Gastroesophageal sphincter (tissue), 4 donors: ENCODE measurements around the gene NR3C2. TPM values are rescaled to one million over a fixed set of nuclear protein-coding genes. Genes with fewer than 3 reads are reported as not detected.

Experiments used
- ATAC-seq: fragments of 150-250 bp; one replicate; pipeline ENCODE4 v1.9.1; 2016; ENCODE audit warnings: mild to moderate bottlenecking, moderate library complexity
- H3K27ac ChIP-seq, 4 donors: fragments of 200-600 bp; sonication (generic) in 3 of 4; 1 replicate in 3 of 4; 2 replicates in 1 of 4; pipeline ENCODE4 v1.5.1; 2016 to 2019
- H3K27me3 ChIP-seq: fragments of 200-600 bp; sonication (generic); one replicate; pipeline ENCODE4 v1.5.1; 2019
- H3K36me3 ChIP-seq, 2 donors: fragments of 200-600 bp; sonication (generic); one replicate each; pipeline ENCODE4 v1.5.1; 2019; ENCODE audit warnings: control low read depth in 1 of 2
- H3K4me1 ChIP-seq, 3 donors: fragments of 200-600 bp; sonication (generic); 1 replicate in 2 of 3; 2 replicates in 1 of 3; pipeline ENCODE4 v1.5.1; 2016 to 2019; ENCODE audit warnings: control low read depth in 2 of 3
- H3K4me3 ChIP-seq, 2 donors: fragments of 200-600 bp; sonication (generic); one replicate each; pipeline ENCODE4 v1.5.1; 2019; ENCODE audit warnings: mild to moderate bottlenecking in 1 of 2, moderate library complexity in 1 of 2
- H3K9me3 ChIP-seq, 3 donors: fragments of 200-600 bp; sonication (generic); one replicate each; pipeline ENCODE4 v1.5.1; 2017 to 2019; ENCODE audit warnings: control low read depth in 2 of 3
- EP300 ChIP-seq: sonication (generic); formaldehyde crosslinking; IDR thresholded peaks from one replicate; pipeline ENCODE4 v1.6.1; 2017; ENCODE audit warnings: antibody characterized with exemption, mild to moderate bottlenecking
- POLR2A ChIP-seq, 2 donors: fragments of 450-650 bp; IDR thresholded peaks; one replicate each; pipeline ENCODE4 v1.6.1; 2017; ENCODE audit warnings: antibody characterized with exemption in 2 of 2, mild to moderate bottlenecking in 2 of 2, moderate library complexity in 1 of 2
- POLR2AphosphoS5 ChIP-seq: sonication (generic); formaldehyde crosslinking; IDR thresholded peaks from one replicate; pipeline ENCODE4 v1.6.1; 2017; ENCODE audit warnings: antibody characterized with exemption
- WGBS, 2 donors: methylation state at CpG; one replicate each; pipeline ENCODE4 v1.1.5; 2018; ENCODE audit warnings: low coverage in 1 of 2; 5-methylcytosine and 5-hydroxymethylcytosine counted together
- total RNA-seq, 4 donors: library from RNA; depleted of rRNA; stranded (reverse); fragments of >200 nt; gene quantifications; one replicate each; pipeline ENCODE4 v1.1.0, GENCODE V29; 2016
- TF ChIP-seq, protein P1 (sequence below), 4 experiments: fragments of 200-600 bp in 2 of 4; fragments of 450-650 bp in 2 of 4; sonication (generic) in 1 of 4; IDR thresholded peaks; one replicate each; pipeline ENCODE4 v1.5.1; 2017 to 2019; ENCODE audit warnings: antibody characterized with exemption in 4 of 4, mild to moderate bottlenecking in 2 of 4, moderate library complexity in 2 of 4

The NR3C2 gene
- total RNA-seq, 4 donors from 2014 or later = 11.6 to 15.9 (median 13.9) TPM

DNA sequence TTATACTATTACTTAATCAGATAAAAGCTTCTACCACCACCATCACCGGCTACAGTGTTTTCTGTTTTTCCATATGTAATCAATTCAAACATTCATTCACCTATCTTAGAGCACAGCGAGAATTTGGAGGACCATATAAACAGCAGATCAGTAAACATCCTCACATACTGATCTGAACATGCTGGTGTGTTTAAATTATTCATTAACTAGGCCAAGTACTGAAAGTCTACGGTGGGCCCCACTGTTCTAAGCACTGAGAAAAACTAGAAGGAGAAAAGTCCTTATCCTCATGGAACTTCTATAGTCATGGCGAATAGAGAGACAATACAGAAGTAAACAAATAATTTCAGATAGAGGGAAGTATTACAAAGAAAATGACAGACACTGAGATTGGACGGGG lies 176.6 kb downstream of the NR3C2 start:
- H3K4me3 ChIP-seq = no peak overlapping the region
- TF ChIP-seq POLR2A (IDR thresholded peaks at IDR 0.05) = no peak
- no peaks in the 10 kb centered on the region for H3K27me3 ChIP-seq
- H3K36me3 ChIP-seq = no peaks in the 10 kb centered on the region
- H3K27ac ChIP-seq = no peak overlapping the region
- peaks cover 0 to 5% (median 0%) of the 10 kb centered on the region in 3 donors for H3K4me1 ChIP-seq
- 83 to 93% methylated on average over 4 to 5 of the region's 5 CpGs for WGBS, 2 donors
- ATAC-seq = no peak
- no peaks in the 10 kb centered on the region for H3K9me3 ChIP-seq

DNA sequence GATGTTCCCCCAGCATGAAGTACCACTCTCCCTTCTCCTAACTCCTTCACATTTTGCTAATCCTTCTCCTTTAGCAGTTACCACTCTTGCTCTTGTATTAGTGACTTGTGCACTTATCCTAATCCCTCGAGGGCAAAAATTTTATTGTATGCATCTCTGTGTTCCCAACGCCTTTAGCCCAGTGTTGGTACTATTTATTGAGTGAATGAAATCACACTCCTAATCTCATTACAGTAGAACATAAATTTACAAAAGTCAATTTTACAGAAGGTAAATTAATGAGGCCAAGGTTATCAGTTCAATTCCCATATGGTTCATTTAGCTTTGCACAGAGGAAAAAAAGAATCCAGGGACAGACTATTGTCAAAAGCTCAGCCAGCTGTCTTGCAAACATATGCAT lies 178.4 kb downstream of the NR3C2 start:
- TF ChIP-seq POLR2AphosphoS5 (no peak), POLR2A (IDR thresholded peaks at IDR 0.05) (no peak), EP300 (no peak)
- TF ChIP-seq, protein P1, sequence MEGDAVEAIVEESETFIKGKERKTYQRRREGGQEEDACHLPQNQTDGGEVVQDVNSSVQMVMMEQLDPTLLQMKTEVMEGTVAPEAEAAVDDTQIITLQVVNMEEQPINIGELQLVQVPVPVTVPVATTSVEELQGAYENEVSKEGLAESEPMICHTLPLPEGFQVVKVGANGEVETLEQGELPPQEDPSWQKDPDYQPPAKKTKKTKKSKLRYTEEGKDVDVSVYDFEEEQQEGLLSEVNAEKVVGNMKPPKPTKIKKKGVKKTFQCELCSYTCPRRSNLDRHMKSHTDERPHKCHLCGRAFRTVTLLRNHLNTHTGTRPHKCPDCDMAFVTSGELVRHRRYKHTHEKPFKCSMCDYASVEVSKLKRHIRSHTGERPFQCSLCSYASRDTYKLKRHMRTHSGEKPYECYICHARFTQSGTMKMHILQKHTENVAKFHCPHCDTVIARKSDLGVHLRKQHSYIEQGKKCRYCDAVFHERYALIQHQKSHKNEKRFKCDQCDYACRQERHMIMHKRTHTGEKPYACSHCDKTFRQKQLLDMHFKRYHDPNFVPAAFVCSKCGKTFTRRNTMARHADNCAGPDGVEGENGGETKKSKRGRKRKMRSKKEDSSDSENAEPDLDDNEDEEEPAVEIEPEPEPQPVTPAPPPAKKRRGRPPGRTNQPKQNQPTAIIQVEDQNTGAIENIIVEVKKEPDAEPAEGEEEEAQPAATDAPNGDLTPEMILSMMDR (IDR thresholded peaks at IDR 0.05) = no peak
- ATAC-seq = no peak
- H3K4me1 ChIP-seq = no peaks in the 10 kb centered on the region
- no peak overlapping the region for H3K27ac ChIP-seq
- H3K4me3 ChIP-seq = no peak overlapping the region
- no peaks in the 10 kb centered on the region for H3K27me3 ChIP-seq
- no peaks in the 10 kb centered on the region for H3K9me3 ChIP-seq
- H3K36me3 ChIP-seq = no peaks in the 10 kb centered on the region
- WGBS, 2 donors = 91 to 93% methylated on average over 2 of the region's 2 CpGs

DNA sequence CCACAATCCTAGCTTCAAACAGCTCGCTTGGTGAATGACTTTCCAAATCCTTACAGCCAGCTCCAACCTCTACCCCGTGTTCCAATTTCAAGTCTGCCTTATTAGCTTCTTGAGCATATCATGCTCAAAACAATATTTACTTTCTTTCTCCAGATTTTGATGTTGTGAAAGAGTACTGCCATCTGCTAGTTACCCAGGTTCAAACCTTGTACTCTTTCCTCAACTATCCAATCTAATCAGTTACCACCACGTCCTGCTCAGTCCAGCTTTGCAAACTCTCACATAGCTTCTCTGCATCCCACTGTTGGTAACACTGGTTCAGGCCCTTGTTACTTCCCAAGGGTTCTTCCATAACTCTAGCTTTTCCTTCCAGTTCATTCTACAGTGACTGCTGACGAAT lies 179.1 kb downstream of the NR3C2 start:
- Histone ChIP-seq H3K9me3 (no peaks in the 10 kb centered on the region), H3K27ac (no peak overlapping the region), H3K36me3 (no peaks in the 10 kb centered on the region), H3K27me3 (no peaks in the 10 kb centered on the region), H3K4me3 (no peak overlapping the region), H3K4me1 (peaks cover 0 to 4% (median 0%) of the 10 kb centered on the region in 3 donors)
- 93 to 96% methylated on average over 4 of the region's 4 CpGs for WGBS, 2 donors
- no peak for ATAC-seq
- TF ChIP-seq EP300 (no peak), POLR2AphosphoS5 (no peak), POLR2A (IDR thresholded peaks at IDR 0.05) (no peak)
- TF ChIP-seq, protein P1 (IDR thresholded peaks at IDR 0.05) = no peak

DNA sequence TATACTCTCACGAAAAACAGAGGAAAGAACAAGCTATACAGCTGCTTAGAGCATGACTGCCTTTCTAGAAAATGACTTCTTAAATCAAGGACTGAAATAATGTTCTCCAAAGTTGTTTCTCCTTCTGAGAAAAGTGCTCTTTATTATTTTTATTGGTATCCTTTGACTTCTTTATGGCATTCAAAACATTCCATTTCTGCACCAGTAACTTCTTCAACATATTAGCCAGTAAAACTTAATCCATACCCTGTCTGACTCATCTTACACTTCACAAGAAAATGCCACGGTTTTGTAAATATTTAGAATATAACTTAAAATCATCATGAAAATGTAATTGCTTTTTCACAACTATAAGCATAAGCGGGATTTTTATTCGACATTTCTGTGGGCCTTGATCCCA lies 180.4 kb downstream of the NR3C2 start:
- Histone ChIP-seq H3K4me3 (no peak overlapping the region), H3K4me1 (peaks cover 0 to 8% (median 0%) of the 10 kb centered on the region in 3 donors), H3K27ac (no peak overlapping the region), H3K36me3 (no peaks in the 10 kb centered on the region), H3K9me3 (no peaks in the 10 kb centered on the region), H3K27me3 (no peaks in the 10 kb centered on the region)
- WGBS, 2 donors = 38 to 62% methylated on average over 4 of the region's 4 CpGs
- ATAC-seq = no peak
- TF ChIP-seq POLR2AphosphoS5 (no peak), EP300 (no peak), POLR2A (IDR thresholded peaks at IDR 0.05) (no peak)
- TF ChIP-seq, protein P1 (IDR thresholded peaks at IDR 0.05) = no peak

DNA sequence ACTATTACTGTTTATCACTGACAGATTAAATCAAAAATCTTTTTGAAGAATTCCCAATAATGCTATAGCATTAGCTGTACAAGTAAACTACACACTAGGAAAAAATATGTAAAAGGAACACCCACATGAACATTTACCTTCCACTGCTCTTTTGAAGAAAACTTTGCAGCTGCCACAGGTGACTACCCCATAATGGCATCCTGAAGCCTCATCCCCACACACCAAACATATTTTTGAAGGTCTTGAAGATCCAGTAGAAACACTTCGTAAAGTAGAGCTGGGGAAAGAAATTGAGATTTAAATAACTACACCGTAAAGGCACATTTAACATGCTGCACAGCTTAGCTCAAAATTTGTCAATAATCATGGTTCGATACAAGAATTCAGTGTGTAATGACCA lies 182.4 kb downstream of the NR3C2 start:
- Histone ChIP-seq H3K27ac (no peak overlapping the region), H3K27me3 (no peaks in the 10 kb centered on the region), H3K9me3 (no peaks in the 10 kb centered on the region), H3K4me3 (no peak overlapping the region), H3K36me3 (no peaks in the 10 kb centered on the region), H3K4me1 (peaks cover 0 to 8% (median 0%) of the 10 kb centered on the region in 3 donors)
- 70 to 97% methylated on average over 2 to 3 of the region's 3 CpGs for WGBS, 2 donors
- no peak for ATAC-seq
- no peak for TF ChIP-seq POLR2A (IDR thresholded peaks at IDR 0.05)
- no peak for TF ChIP-seq EP300

DNA sequence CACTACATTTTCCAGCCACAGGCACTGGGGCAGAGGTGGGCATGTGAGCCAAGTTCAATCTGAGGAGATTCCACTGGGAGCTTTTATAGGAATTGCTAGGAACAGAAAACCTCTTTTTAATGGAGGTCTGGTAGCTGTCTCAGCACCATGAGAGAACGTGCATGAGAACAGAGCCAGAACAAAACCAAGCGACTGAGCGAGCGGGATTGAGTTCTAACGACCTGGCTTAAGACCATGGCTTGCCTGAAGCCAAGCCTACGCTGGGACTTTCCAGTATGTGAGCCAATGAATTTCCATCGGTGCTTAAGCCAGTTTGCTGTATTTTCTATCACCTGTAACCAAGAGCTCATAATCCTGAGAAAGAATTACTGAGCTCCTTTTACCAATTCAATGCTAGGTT lies 183.7 kb downstream of the NR3C2 start:
- no peaks in the 10 kb centered on the region for H3K36me3 ChIP-seq
- TF ChIP-seq EP300 = no peak
- TF ChIP-seq POLR2AphosphoS5 = no peak
- TF ChIP-seq POLR2A (IDR thresholded peaks at IDR 0.05) = no peak
- TF ChIP-seq, protein P1 (IDR thresholded peaks at IDR 0.05) = no peak
- H3K27me3 ChIP-seq = no peaks in the 10 kb centered on the region
- ATAC-seq = no peak
- 53 to 92% methylated on average over 6 to 7 of the region's 7 CpGs for WGBS, 2 donors
- H3K4me3 ChIP-seq = no peak overlapping the region
- no peak overlapping the region for H3K27ac ChIP-seq
- H3K4me1 ChIP-seq = peaks cover 0 to 8% (median 0%) of the 10 kb centered on the region in 3 donors
- no peaks in the 10 kb centered on the region for H3K9me3 ChIP-seq
